Activated CD8-positive, alpha-beta memory T cell treated with anti-CD3 and anti-CD28 coated beads, Interleukin-2, amount 50 U/mL, for 1 hour (primary cell): ENCODE results near the gene KCNN1.
A peak's percentile ranks its signal among the peaks of the same experiment; 100 is the strongest.

Experiments used
- DNase-seq: peaks from one replicate; pipeline ENCODE4 v3.0.0-alpha.2; 2020; ENCODE audit errors: extremely low read depth

Gene KCNN1

GRCh38 chr19:17947815-17948513, 18.9 kb upstream of the KCNN1 start:
- peak; percentile 88 for DNase-seq

- no peak for DNase-seq
Observed at GRCh38 chr19:17948514-17948900, 18.4 kb upstream of the KCNN1 start.

GRCh38 chr19:17948931-17949930, 17.7 kb upstream of the KCNN1 start:
- no peak for DNase-seq

GRCh38 chr19:17949956-17950309, 17.0 kb upstream of the KCNN1 start:
- DNase-seq: no peak

- no peak for DNase-seq
Observed at GRCh38 chr19:17950310-17951156, 16.4 kb upstream of the KCNN1 start.

GRCh38 chr19:17951157-17951989, 15.5 kb upstream of the KCNN1 start:
- DNase-seq: no peak

- DNase-seq: no peak
Observed at GRCh38 chr19:17951990-17952976, 14.6 kb upstream of the KCNN1 start.

- DNase-seq: no peak
Observed at GRCh38 chr19:17953316-17953801, 13.5 kb upstream of the KCNN1 start.

- no peak for DNase-seq
Observed at GRCh38 chr19:17953869-17954268, 13.0 kb upstream of the KCNN1 start.

GRCh38 chr19:17954401-17954800, 12.5 kb upstream of the KCNN1 start:
- no peak for DNase-seq

- no peak for DNase-seq
Observed at GRCh38 chr19:17957149-17957849, 9.6 kb upstream of the KCNN1 start.

- no peak for DNase-seq
Observed at GRCh38 chr19:17957885-17958284, 9.0 kb upstream of the KCNN1 start.

- DNase-seq: no peak
Observed at GRCh38 chr19:17963936-17964691, 2.8 kb upstream of the KCNN1 start.

- no peak for DNase-seq
Observed at GRCh38 chr19:17965370-17966128, 1.4 kb upstream of the KCNN1 start.

GRCh38 chr19:17966129-17966483, 801 bp upstream of the KCNN1 start:
- no peak for DNase-seq

- DNase-seq: no peak
Observed at GRCh38 chr19:17967257-17968051, 547 bp downstream of the KCNN1 start.

GRCh38 chr19:17968362-17968761, 1.5 kb downstream of the KCNN1 start:
- DNase-seq: no peak
